Effector CD4-positive, alpha-beta T cell (primary cell): ENCODE results near the gene C11orf68.

Experiments
- DNase-seq: peaks from one replicate; pipeline ENCODE4 v3.0.0-alpha.2; 2020

The C11orf68 gene

GRCh38 chr11:65870307-65870658 is 48.6 kb downstream of the C11orf68 start:
- no peak for DNase-seq

- no peak for DNase-seq
Observed at GRCh38 chr11:65869643-65870306, 49.1 kb downstream of the C11orf68 start.

- DNase-seq: no peak
Observed at GRCh38 chr11:65868907-65869306, 50.0 kb downstream of the C11orf68 start.

GRCh38 chr11:65868076-65868667 is 50.7 kb downstream of the C11orf68 start:
- DNase-seq: no peak

DNA sequence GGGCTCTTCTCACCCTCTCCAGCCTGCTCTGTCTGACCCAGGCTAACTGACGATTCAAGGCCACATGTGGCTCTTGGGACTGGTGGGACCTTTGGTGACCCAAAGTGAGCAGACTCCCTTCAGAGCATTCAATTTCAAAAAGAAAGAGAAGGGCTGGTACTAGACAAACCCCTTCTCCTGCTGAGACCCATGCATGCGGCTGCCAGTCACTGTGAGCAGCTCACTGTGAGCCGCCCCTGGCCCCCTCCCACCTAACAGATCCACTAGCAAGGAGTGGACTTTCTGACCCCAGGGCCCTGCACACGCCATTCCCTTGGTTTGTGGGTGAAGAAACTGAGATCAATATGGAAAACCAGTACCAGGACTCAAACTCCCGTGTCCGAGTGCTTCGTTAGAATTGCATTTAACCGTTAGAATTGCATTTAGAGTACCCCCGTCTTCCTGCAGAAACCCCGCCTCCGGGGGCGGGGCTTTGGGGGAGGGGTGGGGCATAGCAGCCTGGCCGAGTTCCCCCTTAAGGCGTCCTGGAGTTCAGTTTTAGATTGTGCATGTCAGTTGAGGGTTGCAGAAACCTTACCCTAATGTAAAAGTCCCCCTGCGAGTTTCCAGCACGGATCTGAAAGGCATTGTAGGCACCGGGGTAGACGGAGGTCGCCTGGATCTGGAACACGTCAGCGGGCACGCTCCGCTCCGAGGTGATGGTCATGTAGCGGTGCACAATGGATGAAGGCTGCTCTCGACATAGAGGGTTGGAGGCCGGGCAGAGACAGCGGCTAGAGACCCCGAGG is 51.4 kb downstream of the C11orf68 start:
- no peak for DNase-seq
